ENCODE measurements around the gene THAP10.
"Not testable (repeated sequence)": the region's sequence is repeated elsewhere in the genome, so short reads cannot be mapped to it uniquely, and the experiment has no call there.

The THAP10 gene

GRCh38 chr15:70892002-70892911, at the start of gene THAP10, which contains the start of gene LRRC49:
Gene THAP10, minus strand, starts transcription at chr15:70892433. Its CDS starts 161 bp downstream, at chr15:70892272.
Gene LRRC49, plus strand, starts transcription at chr15:70892826. Its CDS starts 69 bp downstream, at chr15:70892895.
- peak; percentile 85 for DNase-seq (ENCODE audit: low read depth, low spot score)
- Histone ChIP-seq H3K36me3 (ENCODE audit: control insufficient read depth, insufficient read depth, low read length) (no peaks in the 10 kb centered on the region; the same call in 1 of the 2 replicates), H3K4me1 (ENCODE audit: control insufficient read depth, insufficient read depth, low read length) (no peaks in the 10 kb centered on the region), H3K27me3 (ENCODE audit: control insufficient read depth, insufficient read depth, low read length) (no peaks in the 10 kb centered on the region), H3K27ac (ENCODE audit: low read length) (no peak within 1 kb of the TSS), H3K9me3 (ENCODE audit: control insufficient read depth, insufficient read depth, low read length) (no peaks in the 10 kb centered on the region), H3K4me3 (ENCODE audit: low read length) (peak within 1 kb of the TSS; percentile 66)
- WGBS (ENCODE audit: insufficient coverage, insufficient read length) = no CpG with 5 or more reads among the region's 61 CpGs

GRCh38 chr15:70936326-70936725, 44.1 kb upstream of the THAP10 start:
- DNase-seq (ENCODE audit: low read depth, low spot score) = no peak
- WGBS (ENCODE audit: insufficient coverage, insufficient read length) = no CpG with 5 or more reads among the region's 4 CpGs

GRCh38 chr15:70935631-70936030, 43.4 kb upstream of the THAP10 start:
- Histone ChIP-seq H3K4me1 (ENCODE audit: control insufficient read depth, insufficient read depth, low read length) (no peaks in the 10 kb centered on the region), H3K27me3 (ENCODE audit: control insufficient read depth, insufficient read depth, low read length) (no peaks in the 10 kb centered on the region), H3K4me3 (ENCODE audit: low read length) (no peak overlapping the region), H3K9me3 (ENCODE audit: control insufficient read depth, insufficient read depth, low read length) (no peaks in the 10 kb centered on the region), H3K36me3 (ENCODE audit: control insufficient read depth, insufficient read depth, low read length) (no peaks in the 10 kb centered on the region), H3K27ac (ENCODE audit: low read length) (no peak overlapping the region)
- no peak for DNase-seq (ENCODE audit: low read depth, low spot score)
- no CpG with 5 or more reads among the region's 3 CpGs for WGBS (ENCODE audit: insufficient coverage, insufficient read length)

More at GRCh38 chr15:70936326-70936725, 44.1 kb upstream of the THAP10 start:
- Histone ChIP-seq H3K36me3 (ENCODE audit: control insufficient read depth, insufficient read depth, low read length) (no peaks in the 10 kb centered on the region), H3K4me1 (ENCODE audit: control insufficient read depth, insufficient read depth, low read length) (no peaks in the 10 kb centered on the region), H3K27me3 (ENCODE audit: control insufficient read depth, insufficient read depth, low read length) (no peaks in the 10 kb centered on the region), H3K27ac (ENCODE audit: low read length) (no peak overlapping the region), H3K9me3 (ENCODE audit: control insufficient read depth, insufficient read depth, low read length) (no peaks in the 10 kb centered on the region), H3K4me3 (ENCODE audit: low read length) (no peak overlapping the region)

- Histone ChIP-seq H3K4me3 (ENCODE audit: low read length) (no peak overlapping the region), H3K27ac (ENCODE audit: low read length) (no peak overlapping the region), H3K27me3 (ENCODE audit: control insufficient read depth, insufficient read depth, low read length) (no peaks in the 10 kb centered on the region), H3K36me3 (ENCODE audit: control insufficient read depth, insufficient read depth, low read length) (no peaks in the 10 kb centered on the region), H3K4me1 (ENCODE audit: control insufficient read depth, insufficient read depth, low read length) (no peaks in the 10 kb centered on the region), H3K9me3 (ENCODE audit: control insufficient read depth, insufficient read depth, low read length) (no peaks in the 10 kb centered on the region)
- DNase-seq (ENCODE audit: low read depth, low spot score) = no peak
- no CpG with 5 or more reads among the region's 3 CpGs for WGBS (ENCODE audit: insufficient coverage, insufficient read length)
Measured at GRCh38 chr15:70933411-70933810, 41.2 kb upstream of the THAP10 start.

GRCh38 chr15:70932397-70932796, 40.2 kb upstream of the THAP10 start:
- H3K36me3 ChIP-seq (ENCODE audit: control insufficient read depth, insufficient read depth, low read length) = no peaks in the 10 kb centered on the region
- H3K4me3 ChIP-seq (ENCODE audit: low read length) = no peak overlapping the region
- no peak overlapping the region for H3K27ac ChIP-seq (ENCODE audit: low read length)
- no peaks in the 10 kb centered on the region for H3K27me3 ChIP-seq (ENCODE audit: control insufficient read depth, insufficient read depth, low read length)
- DNase-seq (ENCODE audit: low read depth, low spot score) = no peak
- no peaks in the 10 kb centered on the region for H3K4me1 ChIP-seq (ENCODE audit: control insufficient read depth, insufficient read depth, low read length)
- no peaks in the 10 kb centered on the region for H3K9me3 ChIP-seq (ENCODE audit: control insufficient read depth, insufficient read depth, low read length)
- WGBS (ENCODE audit: insufficient coverage, insufficient read length) = no CpG with 5 or more reads among the region's 2 CpGs

- H3K36me3 ChIP-seq (ENCODE audit: control insufficient read depth, insufficient read depth, low read length) = no peaks in the 10 kb centered on the region
- no peak overlapping the region for H3K4me3 ChIP-seq (ENCODE audit: low read length)
- H3K27me3 ChIP-seq (ENCODE audit: control insufficient read depth, insufficient read depth, low read length) = no peaks in the 10 kb centered on the region
- no peaks in the 10 kb centered on the region for H3K4me1 ChIP-seq (ENCODE audit: control insufficient read depth, insufficient read depth, low read length)
- H3K27ac ChIP-seq (ENCODE audit: low read length) = no peak overlapping the region
- no peak for DNase-seq (ENCODE audit: low read depth, low spot score)
- no peaks in the 10 kb centered on the region for H3K9me3 ChIP-seq (ENCODE audit: control insufficient read depth, insufficient read depth, low read length)
Measured at GRCh38 chr15:70931821-70932220, 39.6 kb upstream of the THAP10 start.

- no CpG with 5 or more reads among the region's 1 CpG for WGBS (ENCODE audit: insufficient coverage, insufficient read length)
- not testable (repeated sequence) for H3K36me3 ChIP-seq (ENCODE audit: control insufficient read depth, insufficient read depth, low read length); H3K4me1 ChIP-seq (ENCODE audit: control insufficient read depth, insufficient read depth, low read length); H3K4me3 ChIP-seq (ENCODE audit: low read length); H3K27me3 ChIP-seq (ENCODE audit: control insufficient read depth, insufficient read depth, low read length); H3K9me3 ChIP-seq (ENCODE audit: control insufficient read depth, insufficient read depth, low read length); H3K27ac ChIP-seq (ENCODE audit: low read length); DNase-seq (ENCODE audit: low read depth, low spot score)
Measured at GRCh38 chr15:70926914-70927313, 34.7 kb upstream of the THAP10 start.

GRCh38 chr15:70923311-70924080, 31.3 kb upstream of the THAP10 start:
- H3K9me3 ChIP-seq (ENCODE audit: control insufficient read depth, insufficient read depth, low read length) = no peaks in the 10 kb centered on the region
- DNase-seq (ENCODE audit: low read depth, low spot score) = no peak
- no peak overlapping the region for H3K27ac ChIP-seq (ENCODE audit: low read length)
- no peaks in the 10 kb centered on the region for H3K27me3 ChIP-seq (ENCODE audit: control insufficient read depth, insufficient read depth, low read length)
- H3K36me3 ChIP-seq (ENCODE audit: control insufficient read depth, insufficient read depth, low read length) = no peaks in the 10 kb centered on the region
- H3K4me1 ChIP-seq (ENCODE audit: control insufficient read depth, insufficient read depth, low read length) = no peaks in the 10 kb centered on the region
- H3K4me3 ChIP-seq (ENCODE audit: low read length) = no peak overlapping the region
- no CpG with 5 or more reads among the region's 2 CpGs for WGBS (ENCODE audit: insufficient coverage, insufficient read length)

- Histone ChIP-seq H3K36me3 (ENCODE audit: control insufficient read depth, insufficient read depth, low read length) (no peaks in the 10 kb centered on the region), H3K4me1 (ENCODE audit: control insufficient read depth, insufficient read depth, low read length) (no peaks in the 10 kb centered on the region), H3K27ac (ENCODE audit: low read length) (no peak overlapping the region), H3K4me3 (ENCODE audit: low read length) (no peak overlapping the region), H3K9me3 (ENCODE audit: control insufficient read depth, insufficient read depth, low read length) (no peaks in the 10 kb centered on the region), H3K27me3 (ENCODE audit: control insufficient read depth, insufficient read depth, low read length) (no peaks in the 10 kb centered on the region)
- DNase-seq (ENCODE audit: low read depth, low spot score) = no peak
- no CpG with 5 or more reads among the region's 2 CpGs for WGBS (ENCODE audit: insufficient coverage, insufficient read length)
Measured at GRCh38 chr15:70922119-70922518, 29.9 kb upstream of the THAP10 start.

GRCh38 chr15:70920981-70921696, 28.9 kb upstream of the THAP10 start:
- H3K27ac ChIP-seq (ENCODE audit: low read length) = no peak overlapping the region
- H3K9me3 ChIP-seq (ENCODE audit: control insufficient read depth, insufficient read depth, low read length) = no peaks in the 10 kb centered on the region
- no peaks in the 10 kb centered on the region for H3K27me3 ChIP-seq (ENCODE audit: control insufficient read depth, insufficient read depth, low read length)
- H3K36me3 ChIP-seq (ENCODE audit: control insufficient read depth, insufficient read depth, low read length) = no peaks in the 10 kb centered on the region
- no peak for DNase-seq (ENCODE audit: low read depth, low spot score)
- no peak overlapping the region for H3K4me3 ChIP-seq (ENCODE audit: low read length)
- no peaks in the 10 kb centered on the region for H3K4me1 ChIP-seq (ENCODE audit: control insufficient read depth, insufficient read depth, low read length)
- WGBS (ENCODE audit: insufficient coverage, insufficient read length) = no CpG with 5 or more reads among the region's 1 CpG
